HepG2 (cell line): ENCODE measurements around the gene MYH7B. TPM values are rescaled to one million over a fixed set of nuclear protein-coding genes. Genes with fewer than 3 reads are reported as not detected.
A peak's percentile ranks its signal among the peaks of the same experiment; 100 is the strongest.

Experiments
- AHR ChIP-seq: IDR thresholded peaks from 2 replicates; pipeline ENCODE4 v1.6.1; 2018; ENCODE audit warnings: missing genetic modification reagents, missing compliant biosample characterization
- ERF ChIP-seq: IDR thresholded peaks from 2 replicates; pipeline ENCODE4 v1.6.1; 2018; ENCODE audit warnings: missing biosample characterization, missing genetic modification reagents
- FOSL2 ChIP-seq: sonication (generic); formaldehyde crosslinking; IDR thresholded peaks from 2 replicates; pipeline ENCODE4 v1.4.0; 2020; ENCODE audit warnings: missing genetic modification reagents
- HES4 ChIP-seq: sonication (generic); formaldehyde crosslinking; IDR thresholded peaks from 2 replicates; pipeline ENCODE4 v1.9.0; 2021; ENCODE audit warnings: mild to moderate bottlenecking, missing genetic modification reagents, borderline replicate concordance
- HIC2 ChIP-seq: sonication (generic); formaldehyde crosslinking; IDR thresholded peaks from 2 replicates; pipeline ENCODE4 v1.9.0; 2022; ENCODE audit warnings: low read depth, missing genetic modification reagents
- KLF16 ChIP-seq, 2 experiments: sonication (generic) in 1 of 2; formaldehyde crosslinking in 1 of 2; IDR thresholded peaks; 2 replicates each; pipeline versions ENCODE4 v1.6.1 to v1.8.0; 2016 to 2023; ENCODE audit warnings: missing genetic modification reagents in 2 of 2, missing compliant biosample characterization in 1 of 2
- MATR3 ChIP-seq: sonication (generic); formaldehyde crosslinking; IDR thresholded peaks from 2 replicates; pipeline ENCODE4 v1.4.0; 2020; ENCODE audit warnings: missing genetic modification reagents
- REPIN1 ChIP-seq: sonication (generic); formaldehyde crosslinking; IDR thresholded peaks from 2 replicates; pipeline ENCODE4 v1.8.0; 2022; ENCODE audit warnings: missing genetic modification reagents, low read depth, mild to moderate bottlenecking, borderline replicate concordance
- SRY ChIP-seq: sonication (generic); formaldehyde crosslinking; IDR thresholded peaks from 2 replicates; pipeline ENCODE4 v1.8.0; 2022; ENCODE audit warnings: mild to moderate bottlenecking, missing genetic modification reagents
- ZBTB37 ChIP-seq: sonication (generic); formaldehyde crosslinking; IDR thresholded peaks from 2 replicates; pipeline ENCODE4 v1.4.0; 2020; ENCODE audit warnings: mild to moderate bottlenecking, missing genetic modification reagents
- ZNF337 ChIP-seq: sonication (generic); formaldehyde crosslinking; IDR thresholded peaks from 2 replicates; pipeline ENCODE4 v1.5.1; 2020; ENCODE audit warnings: missing genetic modification reagents, low read depth, mild to moderate bottlenecking, borderline replicate concordance
- ZNF547 ChIP-seq: sonication (generic); formaldehyde crosslinking; IDR thresholded peaks from 2 replicates; pipeline ENCODE4 v1.5.1; 2020; ENCODE audit warnings: mild to moderate bottlenecking, missing genetic modification reagents
- ZNF768 ChIP-seq: sonication (generic); formaldehyde crosslinking; IDR thresholded peaks from 2 replicates; pipeline ENCODE4 v1.4.0; 2020; ENCODE audit warnings: missing genetic modification reagents
- ZSCAN12 ChIP-seq: sonication (generic); formaldehyde crosslinking; IDR thresholded peaks from 2 replicates; pipeline ENCODE4 v1.9.0; 2021; ENCODE audit warnings: mild to moderate bottlenecking, missing genetic modification reagents
- ZSCAN30 ChIP-seq: sonication (generic); formaldehyde crosslinking; IDR thresholded peaks from 2 replicates; pipeline ENCODE4 v1.5.0; 2020; ENCODE audit warnings: mild to moderate bottlenecking, missing genetic modification reagents
- polyA plus RNA-seq, 8 experiments: library from polyadenylated mRNA; depleted of rRNA in 3 of 8; stranded (reverse) in 7 of 8; unstranded in 1 of 8; fragments of >200 nt; fragmentation: Illumina TruSeq in 4 of 8; extraction: Trizol in 4 of 8; gene quantifications; 2 replicates each; pipeline versions ENCODE4 v1.2.1 to v1.2.3, GENCODE V29; 2011 to 2016; ENCODE audit warnings: low read depth in 4 of 8, missing spikeins in 1 of 8, mixed read lengths in 1 of 8; ENCODE audit not compliant: insufficient read depth in 1 of 8
- total RNA-seq, 5 experiments: library from RNA; depleted of rRNA; stranded (reverse); fragments of >200 nt; fragmentation: Illumina TruSeq; extraction: Trizol; gene quantifications; 2 replicates each; pipeline ENCODE4 v1.2.3, GENCODE V29; 2016; ENCODE audit warnings: low read depth in 1 of 5
- TF ChIP-seq, protein P1 (sequence below): sonication (generic); formaldehyde crosslinking; IDR thresholded peaks from 2 replicates; pipeline ENCODE4 v1.8.0; 2022; ENCODE audit warnings: mild to moderate bottlenecking, missing genetic modification reagents; ENCODE audit not compliant: insufficient replicate concordance
- TF ChIP-seq, protein P2 (sequence below): sonication (generic); formaldehyde crosslinking; IDR thresholded peaks from 2 replicates; pipeline ENCODE4 v1.4.0; 2020; ENCODE audit warnings: missing genetic modification reagents
- TF ChIP-seq, protein P3 (sequence below): sonication (generic); formaldehyde crosslinking; IDR thresholded peaks from 2 replicates; pipeline ENCODE4 v1.4.0; 2020; ENCODE audit warnings: missing genetic modification reagents
- TF ChIP-seq, protein P4 (sequence below): fragments of 450-650 bp; IDR thresholded peaks from 2 replicates; pipeline ENCODE4 v1.6.1; 2016

The MYH7B gene
- total and polyA plus RNA-seq, 2 of the 13 experiments (the other 11 are each of a cell fraction or from before 2014, with no cell fraction given), result 0.05 to 0.20 TPM

GRCh38 chr20:35002426-35003210, 47.0 kb downstream of the MYH7B start (continued):
- TF ChIP-seq, protein P1, sequence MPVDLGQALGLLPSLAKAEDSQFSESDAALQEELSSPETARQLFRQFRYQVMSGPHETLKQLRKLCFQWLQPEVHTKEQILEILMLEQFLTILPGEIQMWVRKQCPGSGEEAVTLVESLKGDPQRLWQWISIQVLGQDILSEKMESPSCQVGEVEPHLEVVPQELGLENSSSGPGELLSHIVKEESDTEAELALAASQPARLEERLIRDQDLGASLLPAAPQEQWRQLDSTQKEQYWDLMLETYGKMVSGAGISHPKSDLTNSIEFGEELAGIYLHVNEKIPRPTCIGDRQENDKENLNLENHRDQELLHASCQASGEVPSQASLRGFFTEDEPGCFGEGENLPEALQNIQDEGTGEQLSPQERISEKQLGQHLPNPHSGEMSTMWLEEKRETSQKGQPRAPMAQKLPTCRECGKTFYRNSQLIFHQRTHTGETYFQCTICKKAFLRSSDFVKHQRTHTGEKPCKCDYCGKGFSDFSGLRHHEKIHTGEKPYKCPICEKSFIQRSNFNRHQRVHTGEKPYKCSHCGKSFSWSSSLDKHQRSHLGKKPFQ (CRISPR knock-in tag), result no peak
- TF ChIP-seq MATR3 (no peak), ZBTB37 (no peak), AHR (CRISPR knock-in tag) (no peak), HES4 (0 out of 2 replicates have a peak, but pooled peaks have one; percentile 58), ZNF337 (CRISPR knock-in tag) (no peak), KLF16 (CRISPR knock-in tag; IDR thresholded peaks at IDR 0.05) (no peak), ZNF547 (CRISPR knock-in tag) (no peak), ZSCAN12 (CRISPR knock-in tag) (no peak), HIC2 (CRISPR knock-in tag) (0 out of 2 replicates have a peak, but pooled peaks have one; percentile 25), SRY (CRISPR knock-in tag) (no peak), FOSL2 (CRISPR knock-in tag) (no peak), ZSCAN30 (CRISPR knock-in tag) (no peak), REPIN1 (CRISPR knock-in tag) (no peak), ERF (CRISPR knock-in tag) (no peak), ZNF768 (CRISPR knock-in tag) (no peak)
- TF ChIP-seq, protein P2, sequence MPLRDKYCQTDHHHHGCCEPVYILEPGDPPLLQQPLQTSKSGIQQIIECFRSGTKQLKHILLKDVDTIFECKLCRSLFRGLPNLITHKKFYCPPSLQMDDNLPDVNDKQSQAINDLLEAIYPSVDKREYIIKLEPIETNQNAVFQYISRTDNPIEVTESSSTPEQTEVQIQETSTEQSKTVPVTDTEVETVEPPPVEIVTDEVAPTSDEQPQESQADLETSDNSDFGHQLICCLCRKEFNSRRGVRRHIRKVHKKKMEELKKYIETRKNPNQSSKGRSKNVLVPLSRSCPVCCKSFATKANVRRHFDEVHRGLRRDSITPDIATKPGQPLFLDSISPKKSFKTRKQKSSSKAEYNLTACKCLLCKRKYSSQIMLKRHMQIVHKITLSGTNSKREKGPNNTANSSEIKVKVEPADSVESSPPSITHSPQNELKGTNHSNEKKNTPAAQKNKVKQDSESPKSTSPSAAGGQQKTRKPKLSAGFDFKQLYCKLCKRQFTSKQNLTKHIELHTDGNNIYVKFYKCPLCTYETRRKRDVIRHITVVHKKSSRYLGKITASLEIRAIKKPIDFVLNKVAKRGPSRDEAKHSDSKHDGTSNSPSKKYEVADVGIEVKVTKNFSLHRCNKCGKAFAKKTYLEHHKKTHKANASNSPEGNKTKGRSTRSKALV (CRISPR knock-in tag), result no peak
- TF ChIP-seq, protein P3, sequence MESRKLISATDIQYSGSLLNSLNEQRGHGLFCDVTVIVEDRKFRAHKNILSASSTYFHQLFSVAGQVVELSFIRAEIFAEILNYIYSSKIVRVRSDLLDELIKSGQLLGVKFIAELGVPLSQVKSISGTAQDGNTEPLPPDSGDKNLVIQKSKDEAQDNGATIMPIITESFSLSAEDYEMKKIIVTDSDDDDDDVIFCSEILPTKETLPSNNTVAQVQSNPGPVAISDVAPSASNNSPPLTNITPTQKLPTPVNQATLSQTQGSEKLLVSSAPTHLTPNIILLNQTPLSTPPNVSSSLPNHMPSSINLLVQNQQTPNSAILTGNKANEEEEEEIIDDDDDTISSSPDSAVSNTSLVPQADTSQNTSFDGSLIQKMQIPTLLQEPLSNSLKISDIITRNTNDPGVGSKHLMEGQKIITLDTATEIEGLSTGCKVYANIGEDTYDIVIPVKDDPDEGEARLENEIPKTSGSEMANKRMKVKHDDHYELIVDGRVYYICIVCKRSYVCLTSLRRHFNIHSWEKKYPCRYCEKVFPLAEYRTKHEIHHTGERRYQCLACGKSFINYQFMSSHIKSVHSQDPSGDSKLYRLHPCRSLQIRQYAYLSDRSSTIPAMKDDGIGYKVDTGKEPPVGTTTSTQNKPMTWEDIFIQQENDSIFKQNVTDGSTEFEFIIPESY, result no peak
- TF ChIP-seq, protein P4, sequence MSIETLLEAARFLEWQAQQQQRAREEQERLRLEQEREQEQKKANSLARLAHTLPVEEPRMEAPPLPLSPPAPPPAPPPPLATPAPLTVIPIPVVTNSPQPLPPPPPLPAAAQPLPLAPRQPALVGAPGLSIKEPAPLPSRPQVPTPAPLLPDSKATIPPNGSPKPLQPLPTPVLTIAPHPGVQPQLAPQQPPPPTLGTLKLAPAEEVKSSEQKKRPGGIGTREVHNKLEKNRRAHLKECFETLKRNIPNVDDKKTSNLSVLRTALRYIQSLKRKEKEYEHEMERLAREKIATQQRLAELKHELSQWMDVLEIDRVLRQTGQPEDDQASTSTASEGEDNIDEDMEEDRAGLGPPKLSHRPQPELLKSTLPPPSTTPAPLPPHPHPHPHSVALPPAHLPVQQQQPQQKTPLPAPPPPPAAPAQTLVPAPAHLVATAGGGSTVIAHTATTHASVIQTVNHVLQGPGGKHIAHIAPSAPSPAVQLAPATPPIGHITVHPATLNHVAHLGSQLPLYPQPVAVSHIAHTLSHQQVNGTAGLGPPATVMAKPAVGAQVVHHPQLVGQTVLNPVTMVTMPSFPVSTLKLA, result no peak
